ENCODE data around the gene FCSK.
A peak's percentile ranks its signal among the peaks of the same experiment; 100 is the strongest.

FCSK gene

GRCh38 chr16:70455910-70456309, 1.5 kb downstream of the FCSK start:
- DNase-seq (ENCODE audit: low read depth), result no peak

GRCh38 chr16:70457446-70458166, 3.2 kb downstream of the FCSK start:
- no peak for DNase-seq (ENCODE audit: low read depth)

GRCh38 chr16:70460737-70461261, 6.4 kb downstream of the FCSK start:
- DNase-seq (ENCODE audit: low read depth), result no peak

GRCh38 chr16:70463235-70463634, 8.8 kb downstream of the FCSK start:
- DNase-seq (ENCODE audit: low read depth), result no peak

- DNase-seq (ENCODE audit: low read depth), result no peak
Measured at GRCh38 chr16:70465999-70466804, 11.8 kb downstream of the FCSK start.

- no peak for DNase-seq (ENCODE audit: low read depth)
Measured at GRCh38 chr16:70466805-70467076, 12.3 kb downstream of the FCSK start.

- DNase-seq (ENCODE audit: low read depth), result no peak
Measured at GRCh38 chr16:70467113-70467512, 12.7 kb downstream of the FCSK start.

GRCh38 chr16:70467608-70468007, 13.2 kb downstream of the FCSK start:
- DNase-seq (ENCODE audit: low read depth), result no peak

- no peak for DNase-seq (ENCODE audit: low read depth)
Measured at GRCh38 chr16:70468776-70469525, 14.6 kb downstream of the FCSK start.

- DNase-seq (ENCODE audit: low read depth), result no peak
Measured at GRCh38 chr16:70470141-70470926, 15.9 kb downstream of the FCSK start.

GRCh38 chr16:70470927-70471341, 16.5 kb downstream of the FCSK start:
- no peak for DNase-seq (ENCODE audit: low read depth)

GRCh38 chr16:70472786-70473433, 18.5 kb downstream of the FCSK start:
- DNase-seq (ENCODE audit: low read depth), result no peak

- no peak for DNase-seq (ENCODE audit: low read depth)
Measured at GRCh38 chr16:70473446-70474319, 19.3 kb downstream of the FCSK start.

GRCh38 chr16:70474320-70475053, 20.1 kb downstream of the FCSK start:
- DNase-seq (ENCODE audit: low read depth), result no peak

- no peak for DNase-seq (ENCODE audit: low read depth)
Measured at GRCh38 chr16:70475054-70475871, 20.9 kb downstream of the FCSK start.

- DNase-seq (ENCODE audit: low read depth), result peak; percentile 59
Measured at GRCh38 chr16:70476272-70477020, 22.1 kb downstream of the FCSK start.

GRCh38 chr16:70478169-70478568, 23.8 kb downstream of the FCSK start:
- DNase-seq (ENCODE audit: low read depth), result no peak

- no peak for DNase-seq (ENCODE audit: low read depth)
Measured at GRCh38 chr16:70478912-70479341, 24.5 kb downstream of the FCSK start.
